ENCODE results near the gene WWP2.
"Not testable (repeated sequence)": the region's sequence is repeated elsewhere in the genome, so short reads cannot be mapped to it uniquely, and the experiment has no call there.

The WWP2 gene

DNA sequence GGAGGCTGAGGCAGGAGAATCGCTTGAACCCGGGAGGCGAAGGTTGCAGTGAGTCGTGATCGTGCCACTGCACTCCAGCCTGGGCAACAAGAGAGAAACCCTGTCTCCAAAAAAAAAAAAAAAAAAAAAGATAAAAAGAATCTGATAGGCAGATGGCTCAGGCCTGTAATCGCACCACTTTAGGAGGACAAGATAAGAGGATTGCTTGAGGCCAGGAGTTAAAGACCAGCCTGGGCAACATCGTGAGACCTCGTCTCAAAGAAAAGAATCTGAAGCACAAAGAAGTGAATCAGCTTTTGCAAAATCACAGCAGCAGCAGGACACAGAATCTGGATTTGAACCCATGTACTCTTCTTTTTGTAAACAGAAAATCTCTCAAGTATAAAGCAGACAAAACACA, 15.0 kb upstream of the WWP2 start:
- no peak for DNase-seq

DNA sequence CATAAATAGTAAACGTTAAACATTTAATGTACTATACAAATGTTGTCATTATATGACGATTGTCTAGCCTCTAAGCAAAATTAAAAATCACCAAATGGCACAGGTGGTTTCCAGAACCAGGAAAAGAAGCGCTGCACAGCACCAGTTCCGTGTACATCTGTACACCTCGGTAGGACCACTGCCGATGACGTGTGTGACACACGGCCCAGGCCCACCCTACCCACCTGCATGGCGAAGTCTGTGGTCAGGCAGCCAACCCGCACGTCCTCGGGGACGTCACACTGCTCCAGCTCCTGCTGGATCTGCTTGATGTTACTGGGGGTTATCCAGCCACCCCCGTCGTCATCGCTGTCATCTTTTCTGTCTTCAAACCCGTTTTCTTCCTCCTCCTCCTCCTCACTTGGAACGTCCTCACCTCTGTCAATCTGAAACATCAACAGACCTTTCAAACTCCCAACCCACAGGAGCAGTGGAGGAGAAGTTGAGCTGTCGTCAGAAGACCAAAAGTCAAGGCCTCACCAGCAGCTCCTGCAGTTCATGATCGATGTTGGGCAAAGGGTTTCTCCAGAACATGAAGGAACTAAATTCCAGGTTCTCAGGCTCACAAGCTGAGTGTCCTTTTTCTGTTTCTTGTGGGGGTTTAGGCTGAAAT, 13.3 kb upstream of the WWP2 start:
- DNase-seq: no peak

DNA sequence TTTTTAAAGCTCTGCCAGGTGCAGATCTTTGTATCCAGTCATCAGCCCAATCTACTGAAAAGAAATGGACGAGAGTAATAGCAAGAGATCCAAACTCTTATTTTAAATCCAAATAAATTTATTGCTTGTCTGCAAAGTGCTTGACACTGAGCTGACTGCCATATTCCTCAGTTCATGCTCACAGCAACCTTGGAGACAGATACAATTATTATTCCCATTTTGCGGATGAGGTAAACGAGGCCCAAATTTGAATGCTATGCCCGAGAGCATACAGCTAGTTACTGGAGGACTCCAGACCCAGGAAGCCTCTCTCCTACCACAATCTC, 8.0 kb upstream of the WWP2 start:
- DNase-seq: no peak

- peak; percentile 97 for DNase-seq
These were observed 7.4 kb upstream of the WWP2 start, which contains the start of gene NOB1 for GRCh38 chr16:69754469-69755310. NOB1 (minus strand) TSS chr16:69754926; CDS start chr16:69754910, 16 bp downstream.

DNA sequence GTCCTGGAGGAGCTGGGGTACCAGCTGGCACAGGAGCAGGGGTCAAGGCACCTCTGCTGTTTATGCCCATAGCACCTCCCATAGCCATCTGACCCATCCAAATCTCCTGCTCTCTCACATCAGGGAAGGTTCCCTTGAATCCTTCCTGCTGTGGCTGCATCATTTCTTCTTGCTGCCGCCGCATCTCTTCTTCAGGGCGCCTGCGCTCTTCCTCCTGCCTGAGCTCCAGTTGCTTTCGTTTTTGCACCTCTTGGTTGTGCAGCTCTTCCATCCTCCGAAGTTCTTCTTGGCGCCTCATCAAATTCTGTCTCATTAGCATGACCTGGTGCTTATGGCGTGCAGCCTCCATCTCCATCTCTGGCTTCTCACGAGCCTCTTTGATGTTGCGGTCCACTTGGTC, 5.4 kb upstream of the WWP2 start:
- no peak for DNase-seq

- DNase-seq: not testable (repeated sequence)
These were observed 4.8 kb upstream of the WWP2 start for GRCh38 chr16:69757375-69757774.

DNA sequence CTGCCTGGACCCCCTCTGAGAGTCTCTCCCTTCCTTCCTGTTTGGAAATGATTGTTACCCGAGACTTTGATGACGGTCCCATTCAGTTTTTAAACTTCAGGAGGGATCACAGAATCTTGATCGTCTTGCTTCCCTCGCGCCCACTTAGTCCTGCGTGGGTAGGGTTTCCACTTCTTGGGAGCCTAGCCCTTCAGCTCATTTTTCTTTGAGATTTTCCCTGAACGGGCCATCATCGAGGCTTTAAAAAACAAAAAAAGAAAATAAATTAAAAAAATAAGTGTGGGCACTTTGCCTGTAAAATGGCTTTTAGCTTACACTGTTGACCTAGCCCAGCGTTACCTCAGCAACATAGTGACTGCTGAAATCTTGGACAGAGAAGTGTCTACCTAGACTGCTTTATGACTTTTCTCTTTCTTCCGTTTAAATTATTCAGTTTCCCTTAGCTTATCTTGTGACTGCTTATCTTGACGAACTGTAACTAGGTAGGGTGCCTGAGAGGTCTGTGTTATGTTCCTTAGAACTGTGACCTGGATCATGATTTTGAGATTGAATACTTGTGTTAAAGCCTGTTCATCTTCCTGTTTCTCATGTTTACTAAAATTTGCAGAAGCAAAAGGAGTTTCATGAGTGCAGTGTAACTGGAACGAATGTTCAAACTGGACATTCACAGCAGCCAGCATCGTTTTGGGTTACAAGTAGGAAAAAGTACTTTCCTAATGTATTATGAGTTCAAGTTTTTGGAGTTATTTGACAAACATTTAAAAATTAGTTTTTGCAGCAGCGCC, 874 bp downstream of the WWP2 start:
- no peak for DNase-seq

DNA sequence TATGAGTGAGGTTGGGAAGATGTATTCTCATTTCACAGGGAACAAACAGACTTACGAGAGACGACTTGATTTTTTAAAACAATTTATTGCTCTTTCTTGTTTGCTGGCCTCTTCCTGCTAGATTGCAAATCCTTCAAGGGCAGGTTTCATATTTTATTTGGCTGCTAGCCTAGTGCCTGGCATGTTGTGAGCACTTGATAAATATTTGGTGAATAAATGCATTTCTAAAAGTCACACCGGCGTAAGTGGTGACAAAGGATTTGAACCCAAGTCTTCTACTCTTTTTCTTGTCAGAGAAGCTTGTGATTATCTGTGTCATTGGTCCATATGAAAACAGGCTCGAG, 1.4 kb downstream of the WWP2 start:
- DNase-seq: no peak

DNA sequence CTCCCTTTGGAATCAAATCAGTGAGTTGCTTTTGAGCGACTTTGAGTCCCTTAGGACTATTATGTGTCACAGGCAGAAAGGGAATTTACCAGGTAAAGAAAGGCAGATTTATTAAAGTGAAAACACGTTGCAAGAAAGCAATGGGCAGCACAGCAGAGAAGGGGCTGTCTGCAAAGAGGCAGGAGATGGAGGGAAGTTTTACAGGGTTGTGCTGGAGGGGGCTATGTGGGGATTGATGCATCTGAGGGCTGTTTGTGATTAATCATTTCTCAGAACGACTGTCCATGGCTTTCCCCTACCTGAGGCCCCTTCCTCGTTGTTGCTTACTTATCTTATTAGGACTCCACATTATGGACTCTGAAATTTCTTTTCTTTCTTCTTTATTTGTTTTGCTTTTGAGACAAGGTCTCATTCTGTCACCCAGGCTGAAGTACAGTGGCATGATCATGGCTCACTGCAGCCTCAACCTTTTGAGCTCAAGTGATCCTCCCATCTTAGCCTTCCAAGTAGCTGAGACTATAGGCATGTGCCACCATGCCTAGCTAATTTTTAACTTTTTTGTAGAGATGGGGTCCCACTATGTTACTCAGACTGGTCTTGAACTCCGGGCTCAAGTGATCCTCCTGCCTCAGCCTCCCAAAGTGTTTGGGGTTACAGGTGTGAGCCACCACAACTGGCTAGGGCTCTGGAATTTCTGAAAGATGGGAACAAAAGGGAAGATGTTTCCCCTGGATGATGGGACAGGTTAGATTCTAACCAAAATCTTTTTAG, 5.5 kb downstream of the WWP2 start:
- DNase-seq: no peak

DNA sequence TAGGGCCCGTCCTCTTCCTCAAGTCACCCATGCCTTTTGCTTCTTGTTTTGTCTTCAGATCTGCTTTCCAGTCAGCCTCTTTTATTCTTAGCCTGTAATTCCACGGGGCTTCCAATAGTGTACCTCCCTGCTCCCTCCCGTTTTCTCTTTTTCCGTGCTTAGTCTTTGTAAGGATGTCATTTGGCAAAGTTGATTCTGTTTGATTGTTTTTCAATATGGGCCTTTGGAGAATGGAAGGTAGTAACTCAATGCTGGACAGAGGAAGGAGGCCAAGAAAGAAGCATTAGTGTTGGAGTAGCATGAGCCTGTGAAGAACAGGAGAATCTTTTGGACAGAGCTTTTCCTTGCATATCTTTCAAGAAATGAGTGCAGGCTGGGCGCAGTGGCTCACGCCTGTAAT, 6.5 kb downstream of the WWP2 start:
- peak; percentile 53 for DNase-seq

DNA sequence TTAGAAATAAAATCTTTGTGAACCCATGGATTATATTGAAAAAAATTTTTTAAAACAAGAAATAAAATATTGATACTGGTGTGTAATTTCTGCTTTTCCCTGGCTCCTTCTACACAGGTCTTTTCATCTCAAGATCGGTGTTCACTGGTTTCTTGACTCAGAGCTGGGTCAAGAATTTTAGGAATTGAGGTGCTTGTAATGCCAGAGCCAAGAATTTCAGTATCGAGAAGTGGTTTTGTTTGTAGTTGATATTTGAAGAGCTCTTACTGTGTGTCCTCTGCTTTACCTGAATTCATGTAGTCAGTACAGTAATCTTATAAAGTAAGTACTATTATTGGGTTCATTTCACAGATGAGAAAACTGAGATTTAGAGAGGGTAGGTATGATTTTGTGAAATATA, 7.3 kb downstream of the WWP2 start:
- no peak for DNase-seq

GRCh38 chr16:69771651-69771967, 9.5 kb downstream of the WWP2 start:
- DNase-seq: no peak

GRCh38 chr16:69773260-69773947, 11.3 kb downstream of the WWP2 start:
- DNase-seq: no peak

GRCh38 chr16:69775563-69775962, 13.4 kb downstream of the WWP2 start:
- DNase-seq: no peak

GRCh38 chr16:69779724-69780123, 17.6 kb downstream of the WWP2 start:
- DNase-seq: no peak

DNA sequence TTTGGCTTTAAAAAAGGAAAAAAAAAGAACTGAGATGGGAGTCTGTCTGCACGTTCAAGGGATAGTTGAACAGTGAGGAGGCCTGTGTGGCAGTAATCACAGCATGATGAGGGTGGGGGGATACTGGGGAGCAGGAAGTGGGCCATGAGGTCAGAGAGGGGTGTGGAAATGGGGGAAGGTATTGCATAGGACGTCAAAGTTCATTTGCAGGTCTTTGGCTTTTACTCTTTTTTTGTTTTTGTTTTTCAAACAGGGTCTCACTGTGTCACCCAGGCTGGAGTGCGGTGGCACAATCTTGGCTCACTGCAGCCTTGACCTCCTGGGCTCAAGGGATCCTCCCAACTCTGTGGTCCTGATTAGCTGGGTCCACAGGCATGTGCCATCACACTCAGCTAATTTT, 19.0 kb downstream of the WWP2 start:
- no peak for DNase-seq

- DNase-seq: no peak
These were observed 22.5 kb downstream of the WWP2 start for GRCh38 chr16:69784586-69784985.

- DNase-seq: no peak
These were observed 25.8 kb downstream of the WWP2 start for GRCh38 chr16:69787883-69788282.

- not testable (repeated sequence) for DNase-seq
These were observed 29.3 kb downstream of the WWP2 start for GRCh38 chr16:69791391-69791847.

- no peak for DNase-seq
These were observed 31.4 kb downstream of the WWP2 start for GRCh38 chr16:69793526-69793925.

DNA sequence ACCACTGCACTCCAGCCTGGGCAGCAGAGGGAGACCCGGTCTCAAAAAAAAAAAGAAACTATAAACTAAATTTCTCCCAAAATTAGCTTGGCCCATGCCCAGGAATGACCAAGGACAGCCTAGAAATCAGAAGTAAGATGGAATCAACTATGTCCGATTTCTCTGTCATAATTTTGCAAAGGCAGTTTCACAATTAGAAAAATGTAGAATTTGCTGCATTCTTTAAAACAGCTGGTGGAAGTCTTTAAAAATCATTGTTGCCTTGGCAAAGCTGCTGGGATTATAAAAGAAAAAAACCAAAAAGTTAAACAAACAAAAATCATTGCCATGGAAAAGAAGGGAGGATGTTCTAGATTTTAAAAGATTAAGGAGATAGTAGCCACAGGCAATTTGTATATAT, 32.4 kb downstream of the WWP2 start:
- DNase-seq: no peak

DNA sequence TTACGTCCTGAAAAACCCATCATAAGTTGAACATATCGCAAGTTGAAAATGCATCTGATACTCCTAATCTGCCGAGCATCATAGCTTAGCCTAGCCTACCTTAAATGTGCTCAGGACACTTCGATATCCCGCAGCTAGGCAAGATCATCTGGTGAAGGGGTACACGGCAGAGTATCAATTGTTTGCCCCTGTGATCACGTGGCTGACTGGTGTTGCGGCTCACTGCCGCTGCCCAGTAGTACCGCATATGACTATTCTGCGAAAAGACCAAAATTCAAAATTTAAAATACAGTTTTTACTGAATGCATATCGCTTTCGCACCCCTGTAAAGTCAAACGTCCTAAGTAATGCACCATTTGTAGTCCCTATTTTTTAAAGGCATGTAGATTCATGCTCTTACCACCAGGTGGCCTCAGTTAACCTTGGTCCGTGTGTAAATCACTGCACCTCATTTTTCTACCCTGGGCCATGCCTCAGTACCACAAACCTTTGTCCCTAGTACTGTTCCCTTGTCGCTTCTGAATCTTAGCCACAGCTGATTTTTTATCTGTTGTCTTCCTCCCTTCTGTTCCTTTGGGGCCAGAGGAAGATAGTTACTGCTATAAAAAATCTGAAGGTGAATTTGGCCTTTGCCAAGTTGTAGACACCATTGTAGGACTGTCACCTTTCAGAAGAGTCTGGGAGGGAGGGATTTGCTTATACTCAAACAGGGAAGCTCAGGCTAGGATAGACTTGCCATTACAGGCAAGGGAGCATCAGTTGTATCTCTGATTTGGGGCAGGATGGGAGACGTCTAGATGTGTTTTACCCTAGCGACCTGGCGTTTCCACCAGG, 34.4 kb downstream of the WWP2 start:
- DNase-seq: peak; percentile 51

All from right hindlimb (tissue), 1 donor.